Testis (tissue), 3 donors: ENCODE measurements around the gene SEPHS2. TPM values are rescaled to one million over a fixed set of nuclear protein-coding genes. Genes with fewer than 3 reads are reported as not detected.

Experiments used
- DNase-seq: peaks from one replicate; pipeline ENCODE4 v3.0.0-alpha.2; 2019
- H3K27ac ChIP-seq, 2 donors: fragments of 200-600 bp; sonication (generic); one replicate each; pipeline ENCODE4 v1.5.1; 2019
- H3K27me3 ChIP-seq: fragments of 200-600 bp; sonication (generic); one replicate; pipeline ENCODE4 v1.5.1; 2019
- H3K36me3 ChIP-seq: fragments of 200-600 bp; sonication (generic); one replicate; pipeline ENCODE4 v1.5.1; 2017; ENCODE audit warnings: low read depth; ENCODE audit errors: missing control alignments
- H3K4me1 ChIP-seq: fragments of 200-600 bp; sonication (generic); one replicate; pipeline ENCODE4 v1.5.1; 2019
- H3K4me3 ChIP-seq, 2 donors: fragments of 200-600 bp; sonication (generic); one replicate each; pipeline ENCODE4 v1.5.1; 2017 to 2019
- H3K9me3 ChIP-seq: fragments of 200-600 bp; sonication (generic); one replicate; pipeline ENCODE4 v1.5.1; 2017
- POLR2A ChIP-seq: fragments of 450-650 bp; IDR thresholded peaks from one replicate; pipeline ENCODE4 v1.6.1; 2017; ENCODE audit warnings: antibody characterized with exemption, mild to moderate bottlenecking, moderate library complexity
- WGBS, 2 donors: methylation state at CpG; one replicate each; pipeline ENCODE4 v1.1.5; 2018; 5-methylcytosine and 5-hydroxymethylcytosine counted together
- intact Hi-C: fragments of 100-400 bp; cut with DNase I; formaldehyde crosslinking; loops from one replicate; pipeline ENCODE4 v1.15.1; 2023; ENCODE audit warnings: low total_unique reads
- polyA plus RNA-seq: library from polyadenylated mRNA; stranded (reverse); fragments of 350-450 nt; fragmentation: Illumina TruSeq; extraction: RNeasy Lipid Tissue Mini Kit (QIAGEN cat#74804); gene quantifications from one replicate; pipeline ENCODE4 v1.2.3, GENCODE V29; 2014; ENCODE audit warnings: low read depth, low replicate concordance; ENCODE audit not compliant: insufficient read depth
- total RNA-seq, 2 donors: library from RNA; depleted of rRNA; stranded (reverse); fragments of >200 nt; gene quantifications; one replicate each; pipeline ENCODE4 v1.2.3, GENCODE V29; 2016
- TF ChIP-seq, protein P1 (sequence below), 3 experiments: fragments of 450-650 bp in 2 of 3; fragments of 200-600 bp in 1 of 3; sonication (generic) in 1 of 3; IDR thresholded peaks; one replicate each; pipeline ENCODE4 v1.5.1; 2016 to 2019; ENCODE audit warnings: antibody characterized with exemption in 3 of 3, mild to moderate bottlenecking in 2 of 3, moderate library complexity in 1 of 3

The SEPHS2 gene
- total and polyA plus RNA-seq, 3 donors from 2014 or later = 17.7 to 24.7 (median 19.8) TPM

DNA sequence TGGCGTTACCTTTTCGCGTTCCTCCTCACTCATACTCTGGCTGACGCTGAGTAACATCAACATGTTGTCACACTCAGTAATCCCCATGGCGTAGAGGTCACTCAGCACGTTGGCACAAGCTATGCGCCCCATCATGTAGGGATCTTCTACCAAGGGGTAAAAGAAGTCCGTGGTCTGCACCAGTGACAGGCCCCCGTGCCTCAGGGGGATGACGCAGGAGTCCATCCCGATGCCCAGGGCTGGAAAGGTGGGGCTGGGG, 596 bp downstream of the SEPHS2 start:
- intact Hi-C loops = no loop called here
- H3K9me3 ChIP-seq = no peaks in the 10 kb centered on the region
- no peak for DNase-seq
- no peaks in the 10 kb centered on the region for H3K4me1 ChIP-seq
- no peak for TF ChIP-seq POLR2A
- TF ChIP-seq, protein P1, sequence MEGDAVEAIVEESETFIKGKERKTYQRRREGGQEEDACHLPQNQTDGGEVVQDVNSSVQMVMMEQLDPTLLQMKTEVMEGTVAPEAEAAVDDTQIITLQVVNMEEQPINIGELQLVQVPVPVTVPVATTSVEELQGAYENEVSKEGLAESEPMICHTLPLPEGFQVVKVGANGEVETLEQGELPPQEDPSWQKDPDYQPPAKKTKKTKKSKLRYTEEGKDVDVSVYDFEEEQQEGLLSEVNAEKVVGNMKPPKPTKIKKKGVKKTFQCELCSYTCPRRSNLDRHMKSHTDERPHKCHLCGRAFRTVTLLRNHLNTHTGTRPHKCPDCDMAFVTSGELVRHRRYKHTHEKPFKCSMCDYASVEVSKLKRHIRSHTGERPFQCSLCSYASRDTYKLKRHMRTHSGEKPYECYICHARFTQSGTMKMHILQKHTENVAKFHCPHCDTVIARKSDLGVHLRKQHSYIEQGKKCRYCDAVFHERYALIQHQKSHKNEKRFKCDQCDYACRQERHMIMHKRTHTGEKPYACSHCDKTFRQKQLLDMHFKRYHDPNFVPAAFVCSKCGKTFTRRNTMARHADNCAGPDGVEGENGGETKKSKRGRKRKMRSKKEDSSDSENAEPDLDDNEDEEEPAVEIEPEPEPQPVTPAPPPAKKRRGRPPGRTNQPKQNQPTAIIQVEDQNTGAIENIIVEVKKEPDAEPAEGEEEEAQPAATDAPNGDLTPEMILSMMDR (IDR thresholded peaks at IDR 0.05) = no peak
- H3K27me3 ChIP-seq = no peaks in the 10 kb centered on the region
- peak overlapping the region; percentile 73 to 80 for H3K27ac ChIP-seq
- H3K4me3 ChIP-seq = peak overlapping the region; percentile 59 to 87
- WGBS, 2 donors = 38 to 46% methylated on average over 7 to 11 of the region's 11 CpGs
- no peaks in the 10 kb centered on the region for H3K36me3 ChIP-seq

DNA sequence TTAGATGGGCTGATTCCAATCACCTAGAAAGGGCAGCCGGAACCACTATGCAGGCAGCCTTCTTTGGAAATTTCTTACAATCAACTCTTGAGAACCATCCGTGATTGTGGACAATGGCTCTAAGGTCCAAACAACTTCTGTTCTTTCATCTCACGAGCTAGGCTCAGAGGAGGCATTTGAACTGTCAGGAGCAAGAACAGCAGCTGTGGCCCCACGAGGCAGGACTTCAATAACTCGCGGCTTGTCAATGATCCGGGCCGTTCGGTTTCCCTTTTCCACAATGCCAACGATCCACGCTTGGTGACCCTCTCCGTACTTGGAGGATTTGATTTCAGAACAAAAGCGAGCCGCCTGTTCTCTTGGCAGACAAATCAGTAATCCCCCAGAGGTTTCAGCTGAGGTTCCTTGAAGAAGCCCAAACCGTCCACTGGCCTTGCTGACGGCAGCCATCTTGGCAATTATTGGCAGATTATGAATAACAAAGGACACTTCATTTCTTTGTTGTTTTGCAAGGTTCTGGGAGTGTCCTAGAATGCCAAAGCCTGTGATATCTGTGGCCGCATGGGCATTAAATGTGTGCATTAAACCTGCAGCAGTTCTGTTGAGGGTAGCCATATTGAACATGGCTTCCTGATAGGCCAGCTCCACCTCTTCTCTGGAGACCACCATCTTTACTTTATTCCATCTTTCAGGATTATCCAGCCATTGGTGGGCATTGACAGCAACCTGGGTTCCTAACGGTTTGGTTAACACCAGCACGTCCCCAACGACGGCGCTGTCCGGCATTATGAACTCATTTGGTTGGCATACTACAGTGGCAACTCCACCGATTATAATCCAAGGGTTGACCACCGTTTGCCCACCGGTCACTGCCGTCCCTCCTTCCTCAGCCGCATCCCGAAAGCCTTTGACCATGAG, 1.2 kb downstream of the SEPHS2 start:
- TF ChIP-seq POLR2A = no peak
- TF ChIP-seq, protein P1 (IDR thresholded peaks at IDR 0.05) = no peak
- no peak for DNase-seq
- Histone ChIP-seq H3K36me3 (no peaks in the 10 kb centered on the region), H3K27ac (peak overlapping the region; percentile 73 to 80), H3K27me3 (no peaks in the 10 kb centered on the region), H3K4me1 (no peaks in the 10 kb centered on the region), H3K4me3 (peak overlapping the region; percentile 59 to 87), H3K9me3 (no peaks in the 10 kb centered on the region)
- 68 to 78% methylated on average over 29 of the region's 29 CpGs for WGBS, 2 donors
- intact Hi-C loops = no loop called here

DNA sequence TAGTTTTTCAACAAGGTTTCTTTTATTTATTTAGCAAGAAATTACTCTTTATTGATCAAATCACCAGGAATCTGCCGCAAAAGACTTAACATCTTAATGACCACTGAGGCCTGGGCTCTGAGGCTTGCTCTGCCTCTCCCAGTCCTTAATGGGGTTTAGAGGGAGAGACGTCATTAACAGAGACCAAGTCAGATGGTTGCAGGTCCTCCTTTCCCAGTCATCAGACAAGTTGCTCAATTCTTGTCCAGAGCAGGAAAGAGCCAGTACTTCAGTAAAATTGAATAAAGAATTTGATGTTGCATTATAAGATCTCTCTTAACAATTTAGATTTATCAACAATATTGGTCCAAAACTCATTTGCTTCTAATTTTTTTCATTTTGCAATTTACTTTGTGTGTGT, 2.0 kb downstream of the SEPHS2 start:
- intact Hi-C loops = no loop called here
- no peak overlapping the region for H3K4me3 ChIP-seq
- no peaks in the 10 kb centered on the region for H3K27me3 ChIP-seq
- TF ChIP-seq, protein P1 (IDR thresholded peaks at IDR 0.05) = no peak
- TF ChIP-seq POLR2A = no peak
- H3K36me3 ChIP-seq = no peaks in the 10 kb centered on the region
- H3K27ac ChIP-seq = no peak overlapping the region
- no peak for DNase-seq
- WGBS, 2 donors = 75 to 80% methylated on average over 2 of the region's 2 CpGs
- H3K4me1 ChIP-seq = no peaks in the 10 kb centered on the region
- no peaks in the 10 kb centered on the region for H3K9me3 ChIP-seq

DNA sequence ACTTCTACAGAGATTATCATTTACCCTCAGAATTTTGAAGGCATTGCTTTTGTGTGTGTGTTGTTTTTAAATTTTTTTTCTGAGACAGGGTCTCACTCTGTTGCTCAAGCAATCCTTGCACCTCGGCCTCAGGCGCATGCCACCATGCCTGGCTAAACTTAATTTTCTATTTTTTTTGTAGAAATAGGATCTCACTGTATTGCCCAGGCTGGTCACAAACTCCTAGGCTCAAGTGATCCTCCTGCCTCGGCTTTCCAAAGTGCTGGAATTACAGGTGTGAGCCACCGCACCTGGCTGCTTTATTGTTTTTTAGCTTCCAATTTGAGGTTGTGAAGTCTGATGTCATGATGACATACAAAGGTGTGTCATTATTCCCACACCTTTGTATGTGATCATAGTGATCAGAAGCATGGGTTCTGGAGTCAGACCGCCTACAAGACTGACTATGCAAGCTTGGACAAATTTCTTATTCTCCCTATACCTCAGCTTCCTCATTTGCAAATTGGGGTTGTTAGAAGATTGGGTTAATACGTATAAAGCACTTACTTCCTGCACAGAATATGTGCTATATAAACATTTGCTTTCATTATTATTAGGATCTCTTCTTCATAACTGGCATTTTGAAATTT, 5.8 kb downstream of the SEPHS2 start:
- 90 to 92% methylated on average over 6 of the region's 6 CpGs for WGBS, 2 donors
- no peak for DNase-seq
- no peak overlapping the region for H3K27ac ChIP-seq
- intact Hi-C loops = no loop called here
- no peaks in the 10 kb centered on the region for H3K36me3 ChIP-seq
- no peaks in the 10 kb centered on the region for H3K9me3 ChIP-seq
- no peaks in the 10 kb centered on the region for H3K27me3 ChIP-seq
- H3K4me1 ChIP-seq = no peaks in the 10 kb centered on the region
- TF ChIP-seq, protein P1 (IDR thresholded peaks at IDR 0.05) = no peak
- no peak for TF ChIP-seq POLR2A
- no peak overlapping the region for H3K4me3 ChIP-seq
